Osteoblast (primary cell): Measurements from ENCODE around the gene ZCWPW1. TPM values are rescaled to one million over a fixed set of nuclear protein-coding genes. Genes with fewer than 3 reads are reported as not detected.

Experiments used
- DNase-seq: peaks from one replicate; pipeline ENCODE4 v3.0.0; 2011; ENCODE audit warnings: low spot score, mixed read lengths; ENCODE audit not compliant: insufficient read length; ENCODE audit errors: missing footprints
- H2AFZ ChIP-seq: 2 replicates; pipeline ENCODE4 v1.6.0; 2011; ENCODE audit warnings: mild to moderate bottlenecking, low read length
- H3K27ac ChIP-seq: 2 replicates; pipeline ENCODE4 v1.5.1; 2011; ENCODE audit warnings: mild to moderate bottlenecking, low read depth, low read length, moderate library complexity
- H3K27me3 ChIP-seq: 2 replicates; pipeline ENCODE4 v1.6.0; 2012; ENCODE audit warnings: mild to moderate bottlenecking, control low read depth, inconsistent platforms, low read length, moderate library complexity; ENCODE audit not compliant: insufficient read depth
- H3K36me3 ChIP-seq: 2 replicates; pipeline ENCODE4 v1.5.1; 2011; ENCODE audit warnings: mild to moderate bottlenecking, low read length, control low read depth, moderate library complexity; ENCODE audit not compliant: insufficient read depth
- H3K4me1 ChIP-seq: 2 replicates; pipeline ENCODE4 v1.5.1; 2011; ENCODE audit warnings: mild to moderate bottlenecking, low read length, control low read depth, moderate library complexity; ENCODE audit not compliant: insufficient read depth
- H3K4me2 ChIP-seq: 2 replicates; pipeline ENCODE4 v1.6.0; 2011; ENCODE audit warnings: mild to moderate bottlenecking, low read length; ENCODE audit not compliant: insufficient read depth
- H3K4me3 ChIP-seq: fragments of 200-600 bp; sonication (generic); 3 replicates; pipeline ENCODE4 v1.5.1; 2012; ENCODE audit warnings: mild to moderate bottlenecking, low read length, inconsistent platforms; ENCODE audit not compliant: insufficient read depth
- H3K79me2 ChIP-seq: 2 replicates; pipeline ENCODE4 v1.6.0; 2012; ENCODE audit warnings: mild to moderate bottlenecking, low read length, control low read depth, inconsistent platforms; ENCODE audit not compliant: insufficient read depth
- H3K9me3 ChIP-seq: 2 replicates; pipeline ENCODE4 v1.5.1; 2011; ENCODE audit warnings: low read depth, low read length, control low read depth
- H4K20me1 ChIP-seq: 2 replicates; pipeline ENCODE4 v1.6.0; 2012; ENCODE audit warnings: mild to moderate bottlenecking, low read length, control low read depth; ENCODE audit not compliant: insufficient read depth
- total RNA-seq: library from RNA; depleted of rRNA; stranded (reverse); fragments of >200 nt; gene quantifications from 2 replicates; pipeline ENCODE4 v1.2.3, GENCODE V29; 2012
- TF ChIP-seq, protein P1 (sequence below): IDR thresholded peaks from 2 replicates; pipeline ENCODE4 v1.5.1; 2011; ENCODE audit warnings: mild to moderate bottlenecking, low read depth, low read length, moderate library complexity; ENCODE audit errors: extremely low read depth

Gene ZCWPW1
- total RNA-seq, 1 donor: 2.2 TPM

DNA sequence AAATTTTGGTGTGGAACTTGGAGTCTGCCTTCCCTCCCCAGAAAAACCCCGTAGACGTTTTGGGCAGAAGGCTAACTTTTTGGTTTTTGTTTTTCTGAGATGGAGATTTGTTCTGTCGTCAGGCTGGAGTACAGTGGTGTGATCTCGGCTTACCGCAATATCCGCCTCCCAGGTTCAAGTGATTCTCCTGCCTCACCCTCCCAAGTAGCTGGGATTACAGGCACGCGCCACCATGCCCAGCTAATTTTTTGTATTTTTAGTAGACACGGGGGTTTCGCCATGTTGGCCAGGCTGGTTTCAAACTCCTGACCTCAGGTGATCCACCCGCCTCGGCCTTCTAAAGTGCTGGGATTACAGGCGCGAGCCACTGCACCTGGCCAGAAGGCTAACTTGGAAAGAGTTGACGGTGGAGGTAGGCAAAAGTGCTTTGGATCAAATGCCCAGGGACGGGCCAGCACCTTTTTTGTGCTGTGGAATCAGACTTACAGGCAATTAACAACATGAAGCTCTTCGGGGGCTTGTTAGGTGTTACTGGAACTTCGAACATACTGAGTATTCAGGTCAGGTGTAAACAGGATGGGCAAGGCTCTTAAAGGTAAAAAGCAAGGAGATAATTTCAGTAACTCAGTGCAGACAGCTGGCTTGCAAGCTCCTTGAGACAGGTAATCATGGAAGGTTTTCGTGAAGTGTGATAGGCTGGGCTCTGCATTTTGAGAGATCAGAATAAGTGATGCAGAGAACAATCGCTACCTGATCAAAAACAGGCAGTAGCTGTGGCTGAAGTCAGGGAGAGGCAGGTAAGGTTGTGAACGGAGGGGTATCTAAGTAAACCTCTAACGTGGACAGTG, 6.0 kb upstream of the ZCWPW1 start:
- H4K20me1 ChIP-seq: peaks cover 20% of the 10 kb centered on the region
- H3K27me3 ChIP-seq: no peaks in the 10 kb centered on the region
- H3K4me2 ChIP-seq: peak overlapping the region; percentile 70
- peaks cover 65% of the 10 kb centered on the region for H3K79me2 ChIP-seq
- no peak overlapping the region for H2AFZ ChIP-seq
- H3K36me3 ChIP-seq: peaks cover 34% of the 10 kb centered on the region
- peaks cover 20% of the 10 kb centered on the region for H3K4me1 ChIP-seq
- H3K9me3 ChIP-seq: no peaks in the 10 kb centered on the region
- no peak for DNase-seq
- H3K27ac ChIP-seq: peak overlapping the region; percentile 76
- TF ChIP-seq, protein P1, sequence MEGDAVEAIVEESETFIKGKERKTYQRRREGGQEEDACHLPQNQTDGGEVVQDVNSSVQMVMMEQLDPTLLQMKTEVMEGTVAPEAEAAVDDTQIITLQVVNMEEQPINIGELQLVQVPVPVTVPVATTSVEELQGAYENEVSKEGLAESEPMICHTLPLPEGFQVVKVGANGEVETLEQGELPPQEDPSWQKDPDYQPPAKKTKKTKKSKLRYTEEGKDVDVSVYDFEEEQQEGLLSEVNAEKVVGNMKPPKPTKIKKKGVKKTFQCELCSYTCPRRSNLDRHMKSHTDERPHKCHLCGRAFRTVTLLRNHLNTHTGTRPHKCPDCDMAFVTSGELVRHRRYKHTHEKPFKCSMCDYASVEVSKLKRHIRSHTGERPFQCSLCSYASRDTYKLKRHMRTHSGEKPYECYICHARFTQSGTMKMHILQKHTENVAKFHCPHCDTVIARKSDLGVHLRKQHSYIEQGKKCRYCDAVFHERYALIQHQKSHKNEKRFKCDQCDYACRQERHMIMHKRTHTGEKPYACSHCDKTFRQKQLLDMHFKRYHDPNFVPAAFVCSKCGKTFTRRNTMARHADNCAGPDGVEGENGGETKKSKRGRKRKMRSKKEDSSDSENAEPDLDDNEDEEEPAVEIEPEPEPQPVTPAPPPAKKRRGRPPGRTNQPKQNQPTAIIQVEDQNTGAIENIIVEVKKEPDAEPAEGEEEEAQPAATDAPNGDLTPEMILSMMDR: no peak
- H3K4me3 ChIP-seq: peak overlapping the region; percentile 93

DNA sequence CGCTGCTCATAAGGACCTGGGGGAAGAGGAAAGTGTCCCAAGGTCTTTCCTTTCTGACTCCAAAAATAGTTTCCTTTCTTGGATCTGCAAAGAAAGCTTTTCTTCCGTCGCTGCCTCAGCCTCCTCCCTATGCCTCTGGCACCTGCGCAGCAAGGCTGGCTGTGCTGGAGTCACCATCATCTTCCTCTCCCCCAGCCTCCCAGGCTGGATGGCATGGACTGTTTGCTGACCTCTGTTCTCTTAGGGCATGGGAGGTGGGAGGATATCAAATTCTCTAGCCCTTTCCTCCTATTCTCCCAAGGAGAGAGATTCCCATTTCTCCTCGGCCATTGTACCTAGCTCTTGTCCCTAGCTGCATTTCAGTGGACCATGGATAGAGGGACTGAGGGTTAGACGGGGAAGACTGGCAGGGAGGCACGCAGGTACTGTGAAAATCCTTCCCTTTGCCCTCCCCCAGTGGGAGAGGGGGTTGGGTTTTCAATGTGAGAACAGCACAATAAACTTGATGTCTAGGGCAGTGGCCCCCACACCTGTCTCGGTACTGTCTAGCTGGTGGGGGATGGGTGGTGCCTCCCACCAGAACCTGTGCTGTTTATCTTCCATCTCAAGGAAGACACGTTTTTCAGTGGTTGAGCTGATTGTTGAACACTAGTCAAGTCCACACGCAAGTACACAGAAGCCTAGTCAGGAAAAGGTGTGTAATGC, 5.2 kb upstream of the ZCWPW1 start:
- Histone ChIP-seq H3K27ac (no peak overlapping the region), H2AFZ (no peak overlapping the region), H3K4me3 (no peak overlapping the region), H3K4me1 (peaks cover 14% of the 10 kb centered on the region), H3K4me2 (no peak overlapping the region), H3K9me3 (no peaks in the 10 kb centered on the region), H4K20me1 (peaks cover 20% of the 10 kb centered on the region), H3K79me2 (peaks cover 65% of the 10 kb centered on the region), H3K27me3 (no peaks in the 10 kb centered on the region), H3K36me3 (peaks cover 34% of the 10 kb centered on the region)
- no peak for DNase-seq
- TF ChIP-seq, protein P1: no peak

DNA sequence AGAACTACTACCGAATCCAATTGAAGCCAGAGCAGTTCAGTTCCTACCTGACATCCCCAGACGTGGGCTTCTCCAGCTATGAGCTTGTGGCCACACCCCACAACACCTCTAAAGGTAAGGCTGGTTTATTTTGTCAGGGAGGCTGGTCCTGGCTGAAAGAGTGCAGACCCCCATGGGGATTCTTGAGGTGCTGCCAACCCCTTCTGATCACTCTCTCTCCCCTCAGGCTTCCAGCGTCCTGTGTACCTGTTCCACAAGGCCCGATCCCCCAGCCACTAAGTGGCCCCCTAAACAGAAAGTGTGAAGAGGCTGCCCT, 4.7 kb upstream of the ZCWPW1 start:
- DNase-seq: no peak
- Histone ChIP-seq H4K20me1 (peaks cover 20% of the 10 kb centered on the region), H3K27ac (no peak overlapping the region), H3K79me2 (peaks cover 65% of the 10 kb centered on the region), H3K4me1 (peaks cover 14% of the 10 kb centered on the region), H3K4me3 (no peak overlapping the region), H3K9me3 (no peaks in the 10 kb centered on the region), H3K36me3 (peaks cover 34% of the 10 kb centered on the region), H3K4me2 (no peak overlapping the region), H2AFZ (no peak overlapping the region), H3K27me3 (no peaks in the 10 kb centered on the region)
- TF ChIP-seq, protein P1: no peak

DNA sequence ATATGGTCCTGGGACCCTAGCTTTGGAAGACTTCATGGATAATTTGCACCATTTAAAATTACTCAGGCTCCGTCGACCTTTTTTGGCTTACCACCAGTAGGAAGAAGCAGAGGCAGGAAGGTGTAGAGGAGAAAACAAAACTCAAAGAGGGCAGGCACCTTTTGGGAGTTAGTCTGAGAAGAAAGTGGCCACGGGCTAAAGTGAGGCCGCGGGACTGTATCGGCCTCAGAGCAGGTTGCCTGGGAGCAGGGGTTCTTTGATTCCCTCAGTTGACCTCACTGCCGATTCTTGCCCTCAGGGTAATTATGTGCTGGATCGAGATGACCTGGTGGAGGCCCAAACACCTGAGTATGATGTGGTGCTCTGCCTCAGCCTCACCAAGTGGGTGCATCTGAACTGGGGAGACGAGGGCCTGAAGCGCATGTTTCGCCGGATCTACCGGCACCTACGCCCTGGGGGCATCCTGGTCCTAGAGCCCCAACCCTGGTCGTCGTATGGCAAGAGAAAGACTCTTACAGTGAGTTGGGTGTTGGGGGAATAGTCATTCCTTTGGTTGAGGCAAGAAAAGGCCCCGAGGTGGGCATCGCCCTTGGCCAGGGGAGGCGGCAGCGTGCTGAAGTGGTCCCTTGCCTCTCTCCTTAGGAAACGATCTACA, 4.2 kb upstream of the ZCWPW1 start:
- peaks cover 20% of the 10 kb centered on the region for H4K20me1 ChIP-seq
- H3K4me1 ChIP-seq: peaks cover 18% of the 10 kb centered on the region
- H3K9me3 ChIP-seq: no peaks in the 10 kb centered on the region
- peaks cover 65% of the 10 kb centered on the region for H3K79me2 ChIP-seq
- no peak overlapping the region for H3K27ac ChIP-seq
- no peaks in the 10 kb centered on the region for H3K27me3 ChIP-seq
- H3K4me2 ChIP-seq: peak overlapping the region; percentile 19
- H3K36me3 ChIP-seq: peaks cover 34% of the 10 kb centered on the region
- TF ChIP-seq, protein P1: no peak
- no peak overlapping the region for H2AFZ ChIP-seq
- DNase-seq: no peak
- no peak overlapping the region for H3K4me3 ChIP-seq
